ENCODE measurements around the gene WWTR1.

The WWTR1 gene

GRCh38 chr3:149654188-149654601 is 3.6 kb downstream of the WWTR1 start:
- DNase-seq: no peak

GRCh38 chr3:149653564-149653963 is 4.3 kb downstream of the WWTR1 start:
- no peak for DNase-seq

GRCh38 chr3:149653136-149653535 is 4.7 kb downstream of the WWTR1 start:
- DNase-seq: no peak

GRCh38 chr3:149650828-149651227 is 7.0 kb downstream of the WWTR1 start:
- DNase-seq: no peak

- DNase-seq: no peak
These were observed 9.3 kb downstream of the WWTR1 start for GRCh38 chr3:149648525-149648924.

GRCh38 chr3:149647812-149648211 is 10.0 kb downstream of the WWTR1 start:
- DNase-seq: no peak

GRCh38 chr3:149647285-149647684 is 10.5 kb downstream of the WWTR1 start:
- DNase-seq: no peak

GRCh38 chr3:149646181-149646766 is 11.6 kb downstream of the WWTR1 start:
- no peak for DNase-seq

GRCh38 chr3:149643963-149644362 is 13.9 kb downstream of the WWTR1 start:
- no peak for DNase-seq

- no peak for DNase-seq
These were observed 14.4 kb downstream of the WWTR1 start for GRCh38 chr3:149643482-149643798.

- DNase-seq: no peak
These were observed 16.7 kb downstream of the WWTR1 start for GRCh38 chr3:149640976-149641728.

- DNase-seq: no peak
These were observed 18.7 kb downstream of the WWTR1 start for GRCh38 chr3:149639093-149639486.

GRCh38 chr3:149638228-149639092 is 19.4 kb downstream of the WWTR1 start:
- peak; percentile 70 for DNase-seq

GRCh38 chr3:149635396-149635795 is 22.4 kb downstream of the WWTR1 start:
- no peak for DNase-seq

- DNase-seq: no peak
These were observed 23.3 kb downstream of the WWTR1 start for GRCh38 chr3:149634573-149634972.

GRCh38 chr3:149634072-149634471 is 23.8 kb downstream of the WWTR1 start:
- DNase-seq: no peak

GRCh38 chr3:149632225-149632624 is 25.6 kb downstream of the WWTR1 start:
- no peak for DNase-seq

GRCh38 chr3:149630806-149631205 is 27.0 kb downstream of the WWTR1 start:
- DNase-seq: no peak

- DNase-seq: no peak
These were observed 28.7 kb downstream of the WWTR1 start for GRCh38 chr3:149628957-149629670.

GRCh38 chr3:149626671-149627070 is 31.2 kb downstream of the WWTR1 start:
- no peak for DNase-seq

GRCh38 chr3:149625795-149626194 is 32.0 kb downstream of the WWTR1 start:
- no peak for DNase-seq

GRCh38 chr3:149623824-149624223 is 34.0 kb downstream of the WWTR1 start:
- no peak for DNase-seq

Measured in DMS153 (cell line).